Stimulated activated naive CD4-positive, alpha-beta T cell treated with Interleukin-2 at 50 U/mL for 16 hours (primary cell): ENCODE data around the gene CYP27C1.

Experiments
- DNase-seq: peaks from one replicate; lab custom pipeline; 2025; lab: John Stamatoyannopoulos, UW

The CYP27C1 gene

DNA sequence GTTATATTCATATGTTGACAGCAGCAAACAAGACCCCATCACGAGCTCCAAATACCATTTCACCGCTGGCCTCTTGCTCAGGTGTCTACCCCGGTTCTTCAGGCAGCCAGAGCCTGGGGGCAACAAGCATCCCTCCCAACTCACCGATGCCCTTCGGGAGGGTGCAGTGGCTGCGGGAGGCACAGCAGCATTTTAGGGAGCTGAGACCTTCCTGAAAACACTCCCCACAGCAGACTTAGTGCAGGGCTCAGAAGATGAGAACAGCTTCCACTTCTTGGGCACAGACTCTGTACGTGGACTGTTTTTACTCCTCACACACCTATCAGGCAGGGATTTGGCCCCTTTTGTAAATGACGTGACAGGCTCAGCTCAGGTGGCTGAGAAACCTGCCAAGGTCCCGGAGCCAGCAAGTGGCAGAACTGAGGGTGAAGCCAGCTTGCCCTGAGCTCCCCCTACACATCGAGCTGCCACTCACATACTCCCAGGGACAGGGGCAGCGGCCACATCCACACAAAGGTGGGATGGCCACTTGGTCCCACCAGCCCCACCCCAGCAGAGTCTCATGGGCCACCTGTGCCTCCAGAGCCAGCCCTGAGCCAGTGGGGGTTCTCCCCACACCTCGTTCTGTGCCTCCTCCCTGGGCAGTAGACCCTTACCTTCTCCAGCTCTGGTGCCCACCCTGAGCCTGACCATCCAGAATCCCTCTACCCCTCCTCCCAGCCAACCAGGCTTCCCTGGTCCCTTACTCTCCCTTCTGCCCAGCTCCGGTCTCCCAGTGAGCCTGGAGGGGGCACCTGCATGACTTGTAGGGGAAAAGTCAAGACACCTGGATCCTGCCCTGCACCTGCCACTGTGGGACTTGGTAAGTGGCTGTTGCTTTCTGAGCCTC is 28.5 kb downstream of the CYP27C1 start:
- DNase-seq, result no peak

DNA sequence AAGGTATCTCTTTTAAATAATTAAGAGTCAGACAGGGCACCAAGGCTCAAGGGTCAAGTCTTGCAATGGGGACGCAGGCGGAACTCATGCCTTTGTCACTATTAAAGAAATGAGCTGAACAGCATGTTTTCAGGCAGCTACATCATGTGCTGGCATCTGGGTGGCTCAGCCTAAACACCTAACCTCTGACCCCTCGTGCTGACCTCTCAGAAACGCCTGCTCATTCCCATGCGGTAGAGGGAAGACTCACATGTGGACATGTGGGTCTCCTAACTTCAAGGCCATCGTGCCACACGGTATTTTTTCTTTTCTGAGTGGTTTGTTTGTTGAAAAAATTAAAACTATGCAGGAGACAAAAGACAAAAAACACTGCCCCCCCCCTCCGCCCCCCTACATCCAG is 31.3 kb downstream of the CYP27C1 start:
- DNase-seq, result no peak

DNA sequence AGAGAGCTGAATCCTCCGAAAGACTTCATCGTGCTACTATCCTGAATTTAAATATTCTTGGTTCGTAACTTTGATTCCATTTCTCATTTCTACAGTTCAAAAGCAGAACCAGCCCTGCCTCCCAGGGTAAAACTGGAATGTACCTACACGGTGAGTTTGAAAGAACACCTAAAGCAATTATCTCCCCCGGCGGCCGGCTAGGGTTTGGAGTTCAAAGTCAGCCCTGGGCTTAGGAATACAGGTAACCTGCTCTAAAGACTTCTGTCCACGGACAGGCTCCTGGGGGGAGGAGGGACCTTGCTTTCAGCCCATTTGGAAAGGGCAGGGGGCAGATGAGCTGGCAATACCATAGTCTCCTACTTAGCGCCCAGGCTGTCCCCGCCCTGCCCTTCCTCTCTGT is 32.3 kb downstream of the CYP27C1 start:
- no peak for DNase-seq

DNA sequence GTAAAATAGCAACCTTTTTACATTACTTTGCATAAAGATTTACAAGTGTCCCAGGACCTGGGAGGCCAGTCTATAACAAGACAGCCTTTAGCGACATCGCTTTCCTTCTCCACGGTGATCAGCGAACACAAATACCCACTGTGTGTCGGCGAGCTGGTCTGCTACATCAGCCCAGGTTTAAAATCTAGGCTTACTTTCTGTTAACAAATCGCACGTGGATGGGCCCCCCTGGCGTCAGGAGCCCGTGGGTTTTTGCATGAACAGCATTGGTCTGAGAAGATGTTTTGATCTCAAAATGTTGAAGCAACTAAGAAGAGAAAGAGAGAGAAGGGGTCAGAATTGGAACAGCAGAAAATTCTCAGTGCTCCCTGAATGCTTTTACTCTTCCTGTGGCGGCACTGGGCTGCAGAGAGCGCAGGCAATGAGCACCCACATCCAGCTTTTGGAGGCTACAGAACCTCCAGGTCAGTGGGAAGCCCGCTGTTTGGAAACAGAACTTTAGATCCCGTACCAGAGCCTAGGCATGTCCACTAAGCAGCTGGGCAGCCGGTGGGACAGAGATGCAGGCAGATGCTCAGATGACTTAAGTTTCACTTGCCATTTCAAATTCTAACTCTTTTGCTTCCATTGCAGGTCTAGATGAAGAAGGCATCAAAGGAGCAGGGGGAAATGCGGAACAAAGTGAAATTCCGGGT is 32.9 kb downstream of the CYP27C1 start:
- DNase-seq, result no peak

GRCh38 chr2:127185705-127186104 is 34.4 kb downstream of the CYP27C1 start:
- DNase-seq, result no peak

- no peak for DNase-seq
These were observed 35.0 kb downstream of the CYP27C1 start for GRCh38 chr2:127185093-127185492.

- no peak for DNase-seq
These were observed 36.3 kb downstream of the CYP27C1 start for GRCh38 chr2:127183771-127184170.

DNA sequence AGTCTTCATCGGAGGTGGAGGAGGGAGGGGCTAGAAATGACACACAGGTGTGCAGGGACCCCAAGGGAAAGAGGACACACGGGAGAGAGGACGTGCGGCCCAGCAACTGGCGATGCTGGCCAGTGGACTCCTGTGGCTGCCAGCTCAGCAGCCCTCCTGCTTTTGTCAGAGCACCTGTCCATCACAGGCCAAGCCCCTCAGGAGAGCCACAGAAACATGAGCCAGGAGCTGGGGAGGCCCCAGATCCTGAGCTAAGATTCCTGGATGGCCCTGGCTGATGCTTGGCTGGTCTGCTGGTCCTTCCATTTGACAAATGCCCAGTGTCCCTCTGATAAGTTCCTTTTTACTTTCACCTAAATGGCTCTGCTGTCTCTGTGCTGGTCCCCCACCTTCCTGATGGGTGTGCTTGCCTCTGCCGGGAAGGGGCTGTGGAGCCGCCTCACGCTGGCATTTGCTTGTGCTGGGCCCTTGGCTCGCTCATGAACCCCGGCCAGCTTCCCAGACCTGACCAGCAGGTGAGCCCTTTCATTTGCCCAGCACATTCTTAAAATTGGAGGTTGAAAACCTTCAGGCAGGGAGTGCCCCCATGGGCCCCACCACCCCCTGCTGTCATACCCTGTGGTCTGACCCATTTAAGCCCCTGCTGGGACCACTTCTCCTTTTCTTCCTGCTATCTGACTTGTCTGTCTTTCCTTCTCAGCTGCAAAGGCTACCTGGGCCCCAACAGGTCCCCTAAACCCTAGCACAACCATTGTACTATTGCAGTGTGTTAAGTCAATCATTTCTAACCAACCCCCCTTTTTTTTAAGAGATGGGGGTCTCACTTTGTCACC is 37.3 kb downstream of the CYP27C1 start:
- DNase-seq, result no peak

DNA sequence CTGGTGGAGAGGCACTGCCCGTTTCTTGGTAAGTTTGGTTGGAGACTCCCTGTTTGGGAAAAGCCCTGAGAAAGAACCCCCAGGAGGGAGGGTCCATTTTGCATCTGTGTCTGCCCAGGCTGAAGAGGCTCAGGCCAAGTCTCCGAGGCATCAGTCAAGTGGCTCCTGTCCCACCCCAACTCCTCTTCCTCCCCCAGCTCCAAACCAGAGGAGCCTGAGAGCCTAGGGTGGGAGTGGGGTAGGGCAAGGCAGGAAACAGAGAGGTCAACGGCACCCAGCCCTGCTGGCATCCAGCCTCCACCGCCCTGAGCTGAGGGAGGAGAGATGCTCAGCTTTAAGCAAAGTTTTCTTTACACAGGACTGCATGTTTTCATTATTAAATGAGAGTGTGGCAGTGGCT is 38.2 kb downstream of the CYP27C1 start:
- no peak for DNase-seq

GRCh38 chr2:127179766-127180165 is 40.3 kb downstream of the CYP27C1 start:
- no peak for DNase-seq

DNA sequence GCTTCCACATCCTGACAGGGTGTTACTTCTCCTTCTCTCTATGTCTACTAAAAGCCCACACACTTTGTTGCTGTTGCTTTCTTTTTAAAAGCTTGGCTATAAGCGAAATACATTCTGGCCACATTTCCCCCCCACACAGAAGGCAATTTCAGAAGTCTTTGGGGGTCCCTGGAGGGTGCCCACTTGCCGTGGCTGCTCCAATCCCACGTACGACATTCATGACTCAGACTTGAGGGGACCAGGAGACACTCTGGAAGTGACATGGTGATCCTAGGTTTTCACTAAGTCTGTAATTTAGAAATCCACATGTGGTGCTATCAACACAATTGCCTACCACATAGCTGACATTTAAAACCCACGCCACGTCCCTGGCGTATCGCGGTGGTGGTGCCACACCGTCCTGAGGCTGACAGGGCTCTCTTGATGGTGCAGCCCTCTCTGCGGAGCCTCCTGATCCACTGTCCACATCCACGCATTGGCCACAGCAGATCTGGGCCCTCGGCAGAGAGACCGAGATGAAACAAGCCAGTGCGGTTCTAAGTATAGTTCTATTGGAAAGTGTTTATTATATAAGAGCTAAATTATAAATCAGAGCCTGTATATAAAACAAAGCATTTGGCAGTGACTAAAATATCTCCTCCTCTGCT is 42.4 kb downstream of the CYP27C1 start:
- DNase-seq, result no peak

DNA sequence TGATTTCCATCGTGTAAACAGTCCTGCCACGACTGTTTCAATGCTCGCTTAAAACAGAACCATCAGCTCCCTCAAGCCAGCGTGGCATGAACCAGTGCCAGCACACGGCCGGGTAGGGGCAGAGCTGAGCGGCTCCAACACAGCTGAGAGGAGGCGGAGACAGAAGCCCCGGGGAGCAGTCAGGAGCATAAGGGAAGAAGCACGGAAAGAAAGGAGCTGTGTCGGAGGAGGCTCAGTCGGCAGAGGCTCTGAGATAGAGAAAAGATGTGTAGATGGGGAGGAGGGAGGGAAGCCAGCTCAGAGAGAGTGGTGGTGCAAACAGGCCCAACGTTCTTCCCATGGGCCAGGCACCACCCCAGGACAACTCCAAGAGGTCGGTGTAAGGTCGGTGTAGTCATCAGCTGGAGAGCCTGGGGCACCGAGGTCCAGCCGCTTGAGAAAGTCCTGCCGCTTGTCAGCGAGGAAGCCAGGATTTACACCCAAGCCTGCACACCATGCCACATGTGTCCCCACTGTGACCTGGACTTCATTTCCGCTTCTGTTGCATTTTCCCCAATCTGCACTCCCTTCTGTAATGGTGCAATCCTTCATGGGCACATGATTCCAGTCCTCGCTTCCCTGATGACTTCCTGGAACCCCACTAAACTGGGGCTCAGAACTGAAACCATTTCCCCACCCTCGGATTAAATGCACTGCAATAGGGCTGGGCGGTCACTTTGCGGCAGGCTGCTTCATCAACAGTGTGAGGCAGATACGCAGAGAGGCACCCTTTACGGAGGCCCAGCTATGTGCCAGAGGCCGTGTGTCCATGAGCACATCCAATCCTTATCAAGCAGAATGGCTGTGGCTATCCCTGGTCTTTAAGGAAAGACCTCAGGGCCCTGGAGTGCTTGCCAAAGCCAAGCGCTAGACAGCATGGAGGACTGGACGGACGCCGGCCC is 43.5 kb downstream of the CYP27C1 start:
- no peak for DNase-seq

DNA sequence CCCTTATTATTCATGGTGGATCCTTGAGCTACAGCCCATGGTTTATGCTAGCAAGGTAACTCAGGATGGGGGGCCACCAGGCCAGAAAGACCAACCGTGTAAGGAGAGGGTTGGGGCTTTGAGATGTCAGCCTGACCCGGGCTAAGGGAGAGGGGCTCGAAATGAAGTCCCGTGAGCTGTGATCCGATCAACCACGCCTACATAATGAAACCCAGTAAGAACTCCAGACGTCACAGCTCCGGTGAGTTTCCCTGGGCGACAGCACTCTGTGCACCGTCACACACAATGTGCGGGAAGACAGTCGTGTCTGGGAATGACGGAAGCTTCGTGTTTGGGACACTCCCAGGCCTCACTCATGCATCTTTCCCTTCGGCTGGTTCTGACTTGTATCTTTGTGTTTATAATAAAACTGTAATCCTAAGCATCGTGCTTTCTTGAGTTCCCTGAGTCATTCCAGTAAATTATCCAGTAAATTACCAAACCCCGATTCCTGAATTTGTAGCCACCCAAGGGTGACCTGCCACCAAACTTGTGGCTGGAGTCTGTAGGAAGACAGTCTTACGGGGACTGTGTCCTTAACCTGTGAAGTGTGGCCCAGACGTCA is 44.2 kb downstream of the CYP27C1 start:
- no peak for DNase-seq

DNA sequence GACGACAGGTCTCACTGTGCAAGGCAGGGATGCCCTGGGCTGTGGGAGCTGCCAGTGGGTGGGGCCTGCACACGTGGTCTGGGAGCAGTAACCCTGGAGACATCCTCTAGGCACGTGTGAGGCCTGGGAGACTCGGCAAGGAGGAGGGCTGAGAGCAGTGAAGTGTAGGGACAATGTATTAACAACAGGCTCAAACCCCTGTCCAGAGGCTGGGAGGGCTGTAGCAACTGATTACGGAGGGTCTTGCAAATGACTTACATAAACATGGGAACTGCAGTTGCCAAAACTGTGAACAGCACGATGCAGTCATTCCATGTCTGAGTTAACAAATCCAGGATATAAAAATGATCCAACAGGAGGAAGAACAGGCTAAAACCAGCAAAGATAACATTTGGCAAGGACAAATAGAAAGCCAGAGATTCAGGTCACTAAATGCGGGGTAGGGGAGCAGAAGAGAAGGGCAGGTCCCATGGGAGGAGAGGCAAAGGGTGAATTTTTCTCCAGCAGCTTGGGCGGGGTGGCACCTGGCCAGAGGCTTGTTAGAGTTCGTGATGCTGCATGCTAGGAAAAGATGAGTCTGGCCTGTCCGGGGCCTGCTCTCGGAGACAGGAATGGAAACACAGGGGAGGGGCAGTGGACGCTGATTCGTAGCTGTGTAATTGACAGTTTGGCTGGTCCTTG is 44.9 kb downstream of the CYP27C1 start:
- DNase-seq, result no peak

DNA sequence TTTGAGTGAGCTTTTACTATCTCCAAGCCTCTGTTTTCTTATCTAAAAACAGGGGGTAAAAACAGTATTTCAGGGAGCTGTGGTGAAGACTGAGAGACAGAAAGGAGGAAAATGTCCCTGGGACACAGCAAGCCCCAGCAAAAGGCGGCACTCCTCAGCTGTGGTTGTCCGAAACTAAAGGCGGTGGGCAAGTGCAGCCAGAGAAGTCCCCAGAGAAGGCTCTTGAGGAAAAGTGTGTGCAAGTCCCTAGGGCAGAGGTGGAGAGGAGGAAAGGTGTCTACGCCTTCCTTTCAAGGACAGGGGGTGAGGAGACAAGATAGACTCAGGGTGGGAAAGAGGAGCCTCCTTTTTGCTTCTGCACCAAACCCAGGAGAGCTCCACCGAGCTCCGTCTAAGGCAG is 45.5 kb downstream of the CYP27C1 start:
- DNase-seq, result no peak

- DNase-seq, result no peak
These were observed 46.0 kb downstream of the CYP27C1 start for GRCh38 chr2:127174136-127174535.

DNA sequence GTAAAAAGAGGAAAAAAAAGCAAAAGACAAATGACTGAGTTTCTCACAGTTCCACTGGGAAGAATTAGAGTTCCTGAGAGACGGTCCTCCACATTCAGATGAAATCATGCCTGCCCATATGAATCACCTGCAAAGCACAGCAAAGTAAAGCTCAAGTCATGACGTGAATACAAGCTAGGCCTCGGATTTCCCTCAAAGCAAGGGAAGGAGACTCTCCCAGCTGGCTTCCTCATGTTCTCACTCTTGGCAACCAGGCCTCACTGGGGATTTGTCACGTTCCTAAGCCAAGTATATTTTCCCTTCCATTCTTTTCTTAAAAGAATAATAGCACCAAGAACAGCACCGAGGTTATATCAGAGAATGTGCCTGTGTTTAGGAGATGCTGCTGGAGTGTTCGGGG is 47.0 kb downstream of the CYP27C1 start:
- no peak for DNase-seq

- no peak for DNase-seq
These were observed 47.8 kb downstream of the CYP27C1 start for GRCh38 chr2:127172306-127172705.

DNA sequence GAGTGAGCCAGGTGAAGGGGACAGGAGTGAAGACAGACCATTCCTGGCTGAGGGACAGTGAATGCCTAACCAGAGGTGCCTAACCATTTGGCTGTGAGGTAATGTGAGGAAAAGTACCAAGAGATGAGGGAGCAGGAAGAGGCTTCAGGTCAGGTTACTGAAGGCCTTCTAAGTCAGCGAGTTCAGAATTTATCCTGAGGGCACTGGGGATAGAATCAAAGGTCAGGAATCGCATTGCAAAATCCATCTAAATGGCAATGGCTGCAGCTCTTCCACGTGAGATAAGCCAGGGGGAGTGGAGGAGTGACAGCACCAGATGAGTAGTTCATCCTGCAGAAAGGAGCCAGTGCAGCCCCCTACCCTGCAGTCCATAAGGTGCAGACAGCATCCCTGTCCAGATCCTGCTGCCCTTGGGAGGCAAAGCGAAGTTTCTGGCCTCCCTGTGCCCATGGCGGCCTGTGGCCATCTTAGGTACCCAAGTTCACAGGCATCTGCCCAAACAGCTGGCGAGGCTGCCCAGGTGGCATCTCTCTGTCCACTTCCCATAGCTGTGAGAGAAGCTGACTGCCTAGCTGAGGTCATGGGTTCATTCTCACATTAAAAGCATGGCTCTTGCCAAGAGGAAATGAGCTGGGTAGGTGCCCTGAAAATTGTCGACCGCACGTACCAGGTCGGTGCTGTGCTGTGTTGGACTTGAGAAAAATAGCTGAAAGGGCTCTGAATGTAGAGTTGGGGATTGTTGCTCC is 49.5 kb downstream of the CYP27C1 start:
- no peak for DNase-seq
